Measurements from ENCODE around the gene UNC13B.

Gene UNC13B

DNA sequence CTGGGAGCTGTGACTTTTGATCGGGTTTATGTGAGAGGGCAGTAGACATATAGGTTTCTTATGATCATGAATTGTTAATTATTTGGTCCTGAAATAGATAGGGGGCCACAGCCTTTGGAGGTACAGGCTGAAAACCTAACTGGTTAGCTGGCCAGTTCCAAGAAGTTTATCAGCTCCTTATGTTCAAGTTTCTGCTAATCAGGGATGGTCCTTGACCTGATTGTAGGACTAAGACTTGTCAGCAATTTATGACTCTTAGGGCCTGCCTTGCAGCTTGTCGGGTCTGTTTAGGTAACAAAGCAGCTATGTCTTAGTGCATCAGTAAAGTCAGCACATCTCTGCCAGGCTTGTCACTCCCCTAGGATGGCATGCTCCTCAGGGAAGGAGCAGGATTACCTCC, 176.3 kb downstream of the UNC13B start:
- DNase-seq, result no peak

DNA sequence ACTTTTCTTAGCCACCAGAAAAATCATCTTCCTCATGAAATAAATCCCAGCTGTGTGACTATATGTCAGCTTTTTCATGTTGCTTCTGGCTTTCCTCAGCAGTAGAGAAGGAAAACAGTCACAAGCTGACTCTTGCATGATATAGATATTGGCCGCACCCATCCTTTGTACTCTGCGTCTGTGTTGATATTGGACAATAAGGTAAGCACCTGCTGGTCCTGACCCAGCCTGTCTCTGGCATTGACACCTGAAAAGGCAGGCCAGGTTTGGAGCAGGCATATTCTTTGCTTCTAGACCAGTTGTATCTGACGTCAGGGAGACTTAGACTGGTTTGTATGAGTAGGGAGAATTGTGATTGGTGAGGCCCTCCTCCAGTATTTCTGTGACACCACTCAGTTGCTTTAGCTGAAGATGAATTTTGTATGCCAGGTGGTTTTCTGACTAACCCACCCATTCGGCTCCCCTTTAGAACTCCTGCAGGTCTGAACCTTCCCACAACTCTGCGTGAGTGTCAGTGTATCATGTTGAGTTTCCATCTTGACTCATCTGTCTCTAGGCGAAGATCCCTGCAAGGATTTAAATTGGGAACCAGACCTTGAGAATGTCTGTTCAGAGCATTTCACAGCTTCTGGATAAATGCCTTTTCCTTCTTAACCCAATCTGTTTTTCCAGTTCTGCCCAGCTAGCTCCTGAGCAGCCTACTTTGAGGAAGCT, 176.9 kb downstream of the UNC13B start:
- DNase-seq, result no peak

DNA sequence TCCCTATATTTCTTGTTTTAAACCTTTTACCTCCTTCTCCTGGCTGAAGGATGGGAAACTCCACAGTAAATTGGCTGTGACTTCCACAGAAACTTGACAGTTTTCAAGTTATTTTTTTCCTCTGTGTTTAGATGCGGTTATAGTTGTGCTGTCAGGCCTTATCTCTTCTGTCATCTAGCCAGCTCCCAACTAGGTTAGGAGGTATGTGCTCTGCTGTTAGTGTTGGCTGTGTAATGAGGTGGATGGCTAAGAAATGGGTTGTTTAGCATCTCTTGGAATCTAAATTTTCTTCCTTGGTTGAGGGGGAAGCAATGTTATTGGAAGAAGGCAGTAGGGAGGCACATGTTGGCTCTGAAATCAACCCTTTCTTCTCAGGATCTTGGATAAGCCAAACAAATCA, 178.2 kb downstream of the UNC13B start:
- DNase-seq, result no peak

DNA sequence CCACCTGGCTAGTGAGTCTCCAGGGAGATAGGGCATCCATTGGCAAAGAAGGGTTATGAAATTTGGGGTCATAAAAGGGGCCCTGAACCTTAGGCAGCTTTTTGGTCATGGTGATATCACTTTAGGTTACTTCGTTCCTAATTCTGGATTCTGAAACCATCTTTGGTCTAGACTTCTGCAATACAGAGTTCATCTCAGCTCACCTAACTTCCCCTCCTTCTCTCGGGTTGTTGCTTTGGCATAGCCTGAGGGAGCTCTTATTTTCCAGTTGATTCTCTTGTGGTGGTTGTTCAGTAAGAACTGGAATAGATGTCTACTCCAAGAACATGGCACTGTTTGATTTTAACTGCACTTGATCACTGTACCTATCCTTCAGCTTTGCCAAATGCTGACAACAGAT, 179.2 kb downstream of the UNC13B start:
- DNase-seq, result peak; percentile 1 to 10

DNA sequence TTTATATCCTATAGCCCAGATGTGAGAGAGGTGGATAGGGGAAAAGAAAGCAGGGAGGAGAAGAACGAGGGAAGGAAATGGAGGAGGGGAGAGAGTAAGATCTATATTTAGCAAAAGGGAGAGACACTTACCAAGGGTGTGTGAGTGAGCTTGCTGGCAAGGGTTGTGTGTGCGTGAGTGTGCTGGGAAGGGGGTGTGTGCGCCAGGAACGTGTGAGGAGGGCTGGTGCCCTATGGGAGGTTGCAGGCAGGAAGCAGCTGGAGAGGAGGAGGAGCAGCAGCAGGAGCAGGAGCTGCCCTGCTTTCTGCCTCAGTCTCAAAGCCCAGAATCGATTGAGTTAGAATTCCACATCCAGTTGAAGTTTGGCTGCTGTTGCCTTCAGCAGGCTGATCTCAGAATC, 179.8 kb downstream of the UNC13B start:
- no peak for DNase-seq

DNA sequence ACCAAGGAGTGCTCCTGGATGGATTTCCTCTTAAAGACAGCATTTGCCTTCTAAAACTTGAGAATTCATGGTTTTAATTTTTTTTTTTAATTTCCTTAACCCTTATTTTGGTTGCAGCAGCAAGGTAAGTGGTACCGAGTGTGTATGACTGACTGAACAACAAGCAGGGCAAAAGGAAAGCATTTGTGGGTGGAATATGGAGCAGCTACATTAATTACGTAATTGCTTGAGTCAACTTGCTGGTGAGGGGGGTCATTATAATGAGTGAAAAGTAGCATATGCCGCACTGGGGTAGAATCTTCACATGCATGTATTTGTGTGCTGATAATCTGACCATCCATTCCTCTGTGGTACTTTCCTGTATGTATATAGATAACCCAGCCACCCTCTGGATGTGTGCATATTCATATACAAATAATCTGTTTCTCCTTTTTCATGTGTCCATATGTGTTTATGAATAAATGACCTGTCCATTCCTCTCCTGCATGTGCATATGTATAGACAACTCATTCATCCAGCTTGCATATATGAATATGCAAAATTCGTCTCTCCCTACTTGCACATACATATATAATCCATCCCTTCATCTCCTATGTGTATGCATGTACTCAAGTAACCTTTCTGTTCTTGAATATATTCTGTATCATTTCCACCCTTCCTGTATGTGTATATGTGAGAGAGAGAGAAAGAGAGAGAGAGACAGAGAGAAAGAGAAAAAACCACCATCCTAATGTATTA, 180.6 kb downstream of the UNC13B start:
- DNase-seq, result no peak

DNA sequence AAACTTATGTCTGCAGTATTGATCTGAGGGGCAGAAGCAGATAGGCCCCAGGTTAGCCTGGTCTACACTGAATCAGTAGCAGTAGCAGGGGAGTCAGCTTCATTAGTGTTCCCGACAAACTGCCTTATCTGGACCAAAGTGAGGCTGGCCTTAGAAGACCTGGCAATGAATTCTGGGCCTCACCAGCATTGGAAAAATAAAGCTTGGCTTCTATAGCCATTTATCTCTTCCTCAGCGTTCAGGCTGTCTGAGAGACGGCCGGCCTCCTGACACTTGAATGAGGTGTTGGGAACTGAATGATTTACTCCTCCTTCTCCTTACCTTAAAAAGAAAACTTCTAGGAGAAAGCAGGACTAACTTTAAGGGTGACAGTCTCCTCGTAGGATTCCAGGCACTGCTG, 186.3 kb downstream of the UNC13B start:
- no peak for DNase-seq

DNA sequence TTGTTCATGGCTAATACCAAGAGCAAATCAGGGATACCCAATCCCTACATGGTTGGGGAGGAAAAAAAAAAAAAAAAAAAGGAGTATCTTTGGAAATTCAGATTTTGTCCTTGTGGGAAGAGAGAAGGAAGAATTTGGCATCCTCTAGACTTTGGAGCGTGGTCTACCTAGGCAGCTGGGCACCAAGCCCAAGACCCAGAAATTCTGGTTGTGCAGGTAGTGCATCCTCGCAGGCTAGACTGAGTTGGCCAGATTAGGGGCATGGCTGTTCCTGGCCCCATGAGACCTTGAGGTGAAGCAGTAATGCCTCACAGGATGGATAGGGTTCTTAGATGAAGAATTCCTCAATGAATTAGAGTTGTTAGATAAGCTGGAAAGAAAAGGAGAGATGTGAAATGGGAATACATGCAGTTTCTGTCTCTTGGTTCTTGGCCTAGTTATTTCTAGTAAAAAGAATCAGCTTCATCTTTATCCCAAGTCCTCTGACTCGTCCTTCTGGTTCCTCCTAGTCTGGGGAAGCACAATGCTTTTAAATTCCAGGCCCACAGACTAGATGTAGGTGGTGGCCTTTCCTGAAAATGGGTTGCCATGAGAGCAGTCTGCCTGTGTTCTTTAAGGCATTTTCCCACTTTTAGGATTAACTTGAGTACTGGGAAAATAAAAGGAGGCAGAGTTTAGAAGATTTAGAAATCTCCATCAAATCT, 187.6 kb downstream of the UNC13B start:
- no peak for DNase-seq

DNA sequence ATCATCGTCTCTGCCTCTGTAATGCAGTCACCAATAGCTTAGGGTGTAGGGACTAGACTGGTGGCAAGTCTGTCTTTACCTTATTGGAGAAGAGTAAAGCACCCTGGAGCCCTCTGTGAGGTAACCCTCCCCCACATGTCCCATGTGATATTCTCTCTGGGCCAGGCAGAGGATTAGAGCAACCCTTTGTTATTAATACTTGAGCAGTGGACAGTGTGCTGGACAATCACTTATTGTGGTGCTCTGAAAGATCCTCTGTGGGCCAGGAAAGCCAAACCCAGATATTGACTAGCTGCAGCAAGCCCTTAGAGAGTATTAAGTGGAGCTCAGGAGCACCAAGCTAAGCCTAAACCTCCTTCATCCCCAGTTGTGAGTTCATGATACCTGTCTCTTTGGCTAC, 188.4 kb downstream of the UNC13B start:
- no peak for DNase-seq

DNA sequence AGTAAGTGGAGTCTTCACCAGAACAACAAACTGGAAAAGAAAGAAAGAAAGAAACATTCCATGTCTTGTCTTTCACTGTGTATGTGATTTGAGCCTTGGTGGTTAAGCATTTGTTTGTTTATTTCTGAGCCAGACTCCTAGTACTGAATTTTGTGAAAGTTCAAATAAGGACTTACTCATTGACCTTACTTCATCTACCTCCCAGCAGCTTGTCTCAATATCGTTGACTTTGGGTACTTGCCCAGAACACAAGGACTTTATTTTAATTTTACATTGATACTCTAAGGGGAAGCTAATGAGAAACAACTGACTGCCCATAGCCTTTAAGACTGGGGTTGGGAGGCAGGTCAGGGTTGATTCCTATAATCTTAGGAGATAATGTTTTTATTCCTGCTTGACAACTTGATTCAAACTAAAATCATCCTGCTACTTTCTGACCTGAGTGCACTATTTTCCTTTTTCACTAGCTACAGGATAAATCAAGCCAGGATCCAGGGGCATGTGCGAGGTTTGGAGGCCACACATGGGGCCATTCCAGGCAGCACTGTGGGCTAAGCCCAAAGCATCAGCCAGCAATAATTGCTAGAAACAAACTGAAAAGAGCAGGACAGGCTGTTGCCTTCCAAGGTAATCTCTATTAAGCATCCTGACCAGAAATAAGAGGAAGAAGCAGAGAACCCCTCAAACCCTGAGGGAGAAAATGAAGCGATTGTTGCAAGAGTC, 189.2 kb downstream of the UNC13B start:
- no peak for DNase-seq

DNA sequence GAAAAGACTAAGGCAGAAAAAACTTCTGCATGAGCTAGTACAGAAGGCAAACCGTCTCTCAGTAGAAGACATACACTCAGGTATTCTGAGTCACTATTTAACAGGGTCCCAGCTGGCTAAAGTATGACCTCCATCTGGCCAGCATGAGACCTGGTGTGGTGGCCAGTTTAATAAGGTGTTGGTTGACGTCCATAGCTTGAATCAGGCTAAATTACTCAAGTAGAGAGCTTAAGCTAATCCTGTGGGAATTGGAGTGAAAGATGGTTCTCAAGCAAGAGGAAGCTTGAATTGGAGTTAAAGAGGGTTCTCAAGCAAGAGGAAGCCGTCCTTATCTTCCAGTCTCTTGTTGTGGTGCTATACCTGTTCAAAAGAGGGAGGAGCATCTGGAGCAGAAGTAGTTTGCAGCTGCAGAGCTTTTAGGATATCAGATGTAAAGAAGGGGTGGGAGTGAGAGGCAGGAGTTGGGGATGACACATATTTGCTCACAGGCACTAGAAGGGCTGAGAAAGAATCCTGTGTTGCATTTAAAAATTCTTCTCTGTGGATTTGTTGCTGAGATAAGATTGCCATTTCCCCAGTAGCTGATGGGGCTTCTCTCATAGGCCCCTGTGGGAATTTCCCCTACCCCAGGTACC, 192.0 kb downstream of the UNC13B start:
- no peak for DNase-seq

DNA sequence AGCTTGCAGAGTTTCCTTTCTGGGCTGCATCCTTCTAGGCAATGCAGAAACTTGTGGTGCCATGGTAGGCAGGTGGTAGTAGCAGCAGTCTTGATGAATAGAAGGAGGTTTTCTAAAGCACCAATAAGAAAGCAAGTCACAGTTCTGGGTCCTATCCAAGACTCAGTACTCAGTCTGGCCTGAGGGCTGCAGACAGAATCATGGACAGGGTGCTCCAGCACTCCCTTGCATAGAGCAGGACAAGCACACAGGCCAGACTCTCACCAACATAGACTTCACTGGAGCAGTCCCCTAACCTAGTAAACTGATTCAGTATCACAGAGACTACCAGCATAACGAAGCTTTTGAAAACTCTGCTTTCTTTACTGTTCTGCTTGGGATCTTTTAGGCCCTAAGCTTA, 194.1 kb downstream of the UNC13B start:
- DNase-seq, result no peak

DNA sequence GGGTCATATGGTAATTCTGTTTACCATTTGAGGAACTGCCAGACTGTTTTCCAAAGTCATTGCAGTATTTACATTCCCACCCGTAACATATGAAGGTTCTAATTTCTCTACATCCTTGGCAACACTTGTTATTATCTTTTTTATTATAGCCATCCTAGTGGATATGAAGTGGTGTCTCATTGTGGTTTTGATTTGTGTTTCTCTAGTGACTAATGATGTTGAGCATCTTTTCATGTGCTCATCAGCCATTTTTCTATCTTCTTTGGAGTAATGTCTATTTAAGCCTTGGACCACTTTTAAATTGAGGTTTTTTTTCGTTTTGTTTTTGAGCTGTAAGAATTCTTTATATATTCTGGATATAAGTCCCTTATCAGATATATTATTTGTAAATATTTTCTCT, 195.3 kb downstream of the UNC13B start:
- no peak for DNase-seq

DNA sequence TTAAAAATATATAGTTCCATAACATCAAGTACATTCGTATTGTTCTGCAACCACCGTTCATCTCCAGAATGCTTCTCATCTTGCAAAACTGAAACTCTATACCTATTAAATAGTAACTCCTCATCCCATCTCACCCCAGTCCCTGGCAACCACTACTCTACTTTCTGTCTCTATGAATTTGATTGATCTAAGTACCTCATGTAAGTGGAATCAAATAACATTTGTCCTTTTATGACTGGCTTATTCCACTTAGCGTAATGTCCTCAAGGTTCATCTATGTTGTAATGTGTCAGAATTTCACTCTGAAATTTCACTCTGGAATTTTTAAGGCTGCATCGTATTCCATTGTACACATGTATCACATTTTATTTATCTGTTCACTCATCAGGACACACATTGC, 196.0 kb downstream of the UNC13B start:
- no peak for DNase-seq

DNA sequence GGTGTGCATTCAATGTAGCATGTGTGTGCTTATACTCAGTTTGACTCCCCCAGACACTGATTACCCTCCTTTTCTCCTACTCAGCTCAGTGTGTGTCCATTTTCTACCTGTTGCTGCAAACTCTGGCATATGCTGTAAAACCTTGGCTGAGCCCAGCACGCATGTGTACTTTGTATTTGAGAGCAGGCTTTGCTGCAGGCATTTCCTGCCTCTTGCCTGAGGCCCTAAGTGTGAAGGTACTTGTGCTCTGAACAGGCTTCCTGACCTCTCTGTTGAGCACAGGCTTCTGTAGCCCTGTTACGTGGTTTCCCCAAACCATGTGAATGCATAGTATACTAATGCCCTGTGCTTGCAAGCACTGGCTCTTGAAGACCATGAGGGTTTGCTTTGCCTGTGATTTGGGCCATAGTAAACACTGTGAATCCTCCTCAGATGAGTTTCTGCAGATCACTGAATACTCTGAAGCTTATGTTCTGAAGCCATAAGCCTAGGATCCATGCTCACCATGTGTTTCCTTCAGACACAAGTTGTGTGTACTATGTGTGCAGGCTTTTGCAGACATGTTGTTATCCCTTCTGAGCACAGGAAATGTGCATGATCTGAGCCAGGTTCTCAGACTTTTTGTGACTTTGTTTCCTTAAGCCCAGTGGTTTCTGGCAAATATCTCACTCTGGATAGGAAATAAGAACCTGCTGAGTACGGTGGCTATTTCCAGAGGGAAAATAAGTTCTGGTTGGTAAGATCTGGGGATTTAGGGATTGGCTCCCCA, 203.2 kb downstream of the UNC13B start:
- no peak for DNase-seq

DNA sequence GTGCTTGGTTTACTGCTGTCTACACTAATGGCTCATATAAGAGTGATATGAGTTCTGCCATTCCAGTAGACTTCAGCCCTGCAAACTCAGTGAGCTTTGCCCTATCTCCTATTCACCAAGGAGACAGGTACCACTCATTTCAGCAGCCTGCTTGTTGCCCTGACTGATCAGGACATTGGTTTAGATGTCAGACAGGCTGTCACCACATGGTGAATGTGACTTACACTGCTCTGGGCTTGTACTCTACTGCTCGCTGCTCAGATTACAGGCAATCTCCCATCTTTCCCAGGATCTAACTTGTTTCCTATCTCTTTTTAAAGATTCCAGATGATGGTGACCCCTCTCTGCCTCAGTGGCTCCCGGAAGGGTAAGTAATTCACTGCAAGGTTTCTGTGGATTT, 204.8 kb downstream of the UNC13B start:
- DNase-seq, result no peak

DNA sequence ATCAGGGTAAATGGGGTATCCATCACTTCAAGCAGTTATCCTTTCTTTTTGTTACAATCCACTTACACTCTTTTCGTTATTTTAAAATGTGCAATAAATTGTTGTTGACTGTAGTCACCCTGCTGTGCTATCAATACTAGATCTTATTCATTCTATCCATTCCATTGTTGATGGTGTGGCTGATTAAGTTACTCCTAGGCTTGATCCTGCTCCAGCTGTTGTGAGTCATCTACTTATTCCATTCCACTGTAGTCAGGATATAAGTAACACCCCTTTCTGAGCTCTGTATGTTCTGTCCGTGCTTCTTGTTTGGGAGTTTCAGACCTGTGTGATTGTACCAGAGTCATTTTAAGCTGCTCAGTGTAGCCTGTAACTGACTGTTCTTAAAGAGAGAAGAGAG, 205.6 kb downstream of the UNC13B start:
- DNase-seq, result no peak

DNA sequence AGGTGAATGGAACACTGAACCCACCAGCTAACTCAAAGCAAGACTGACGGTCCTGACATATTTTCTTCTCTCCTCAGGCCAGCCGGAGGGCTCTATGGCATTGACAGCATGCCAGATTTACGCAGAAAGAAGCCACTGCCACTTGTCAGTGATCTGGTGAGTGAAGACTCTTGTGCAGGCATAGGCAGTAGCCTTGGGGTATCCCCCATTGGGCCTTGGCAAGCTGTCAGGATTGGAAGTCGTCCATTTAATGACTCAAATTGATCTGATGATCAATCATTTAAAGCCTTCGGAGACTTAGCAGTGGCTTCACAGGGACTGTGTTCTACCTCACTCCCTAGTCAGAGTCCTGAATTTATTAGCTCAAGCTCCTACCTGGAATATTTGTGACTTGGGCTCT, 208.4 kb downstream of the UNC13B start:
- no peak for DNase-seq

DNA sequence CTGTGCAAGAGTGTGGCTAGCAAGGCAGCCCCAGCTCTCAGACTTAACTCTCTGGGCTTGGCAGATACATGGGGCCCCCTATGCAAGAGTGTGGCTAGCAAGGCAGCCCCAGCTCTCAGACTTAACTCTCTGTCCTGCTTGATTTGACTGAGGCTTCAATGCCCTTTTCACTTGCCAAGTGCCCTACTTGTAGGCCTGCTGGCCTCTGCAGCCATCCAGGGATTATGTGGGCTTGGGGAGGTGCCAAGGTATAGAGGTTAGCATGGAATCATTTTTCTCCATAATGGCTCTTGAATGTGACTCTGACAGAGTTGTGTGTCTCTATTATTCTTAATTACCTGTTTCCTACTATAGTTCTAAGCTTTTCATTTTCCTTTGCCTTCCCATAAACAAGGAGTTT, 212.6 kb downstream of the UNC13B start:
- DNase-seq, result no peak

DNA sequence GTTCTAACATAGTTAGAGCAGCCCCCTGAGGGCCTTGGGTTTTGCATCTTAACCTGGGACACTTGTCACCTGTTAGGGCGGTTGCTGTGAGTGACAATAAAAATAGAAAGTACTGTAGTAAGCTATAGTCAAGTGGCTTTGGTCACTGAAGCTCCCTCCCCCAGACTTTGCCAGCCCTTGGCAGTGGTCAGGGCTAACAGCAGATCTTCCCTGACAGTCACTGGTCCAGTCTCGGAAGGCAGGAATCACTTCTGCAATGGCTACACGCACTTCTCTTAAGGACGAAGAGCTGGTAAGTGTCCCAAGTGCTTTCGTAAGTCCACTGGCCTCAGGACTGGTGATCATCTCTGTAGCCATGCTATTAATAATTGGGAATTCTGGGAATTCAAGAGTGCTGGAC, 213.1 kb downstream of the UNC13B start:
- DNase-seq, result no peak

DNA sequence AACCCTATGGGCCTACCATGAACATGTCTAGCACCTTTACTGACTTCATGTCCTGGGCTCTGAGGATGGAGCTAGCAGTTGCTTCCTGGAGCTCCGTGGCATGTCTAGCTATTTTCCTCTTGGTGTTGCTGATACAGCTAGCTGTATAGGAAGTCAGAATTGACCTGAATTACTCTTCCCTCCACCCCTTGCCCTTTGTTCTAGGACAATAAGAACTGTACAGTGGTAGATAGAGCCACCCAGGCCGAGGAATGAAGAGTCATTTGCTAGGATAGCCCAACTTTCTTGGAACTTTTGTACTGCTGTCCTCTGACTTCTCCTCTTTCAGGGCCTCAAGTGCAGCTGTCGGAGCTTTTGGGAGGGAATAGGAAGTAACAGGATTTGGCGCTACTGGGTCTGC, 218.2 kb downstream of the UNC13B start:
- no peak for DNase-seq

DNA sequence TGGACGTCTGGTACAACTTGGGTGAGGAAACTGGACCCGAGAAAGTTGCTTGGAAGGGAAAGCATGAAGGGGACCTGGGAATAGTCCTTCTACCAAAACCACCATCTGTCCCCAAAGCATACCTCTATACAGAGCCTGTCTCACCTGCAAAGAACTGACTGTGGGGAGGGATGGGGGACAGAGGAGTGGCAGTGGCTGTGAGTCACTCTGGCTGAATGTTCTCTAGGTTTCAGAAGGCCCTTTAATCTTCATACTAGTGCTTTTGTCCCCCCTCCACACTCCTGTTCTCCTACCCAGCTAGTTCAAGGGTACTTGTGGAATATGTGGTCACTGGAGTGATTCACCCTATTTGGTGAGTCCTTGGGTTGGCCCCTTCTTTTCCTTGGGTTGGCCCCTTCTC, 218.8 kb downstream of the UNC13B start:
- no peak for DNase-seq

Data from inflammatory macrophage (primary cell).